ENCODE results near the gene SDR42E1.
A peak's percentile ranks its signal among the peaks of the same experiment; 100 is the strongest.
"Not testable (repeated sequence)": the region's sequence is repeated elsewhere in the genome, so short reads cannot be mapped to it uniquely, and the experiment has no call there.

The SDR42E1 gene

GRCh38 chr16:82034981-82035612 lies 23.8 kb upstream of the SDR42E1 start, which contains the start of gene HSD17B2:
Gene HSD17B2, plus strand, starts transcription at chr16:82035253. Its CDS starts 172 bp downstream, at chr16:82035425.
- peak; percentile 62 for DNase-seq

- DNase-seq: no peak
Observed at GRCh38 chr16:82033683-82034300, 22.5 kb upstream of the SDR42E1 start.

GRCh38 chr16:82033006-82033405 lies 21.7 kb upstream of the SDR42E1 start:
- DNase-seq: no peak

- DNase-seq: peak; percentile 76
Observed at GRCh38 chr16:82031116-82032084, 20.1 kb upstream of the SDR42E1 start.

GRCh38 chr16:82027629-82028064 lies 16.4 kb upstream of the SDR42E1 start:
- no peak for DNase-seq

- no peak for DNase-seq
Observed at GRCh38 chr16:82024883-82025282, 13.6 kb upstream of the SDR42E1 start.

- DNase-seq: no peak
Observed at GRCh38 chr16:82024316-82024715, 13.0 kb upstream of the SDR42E1 start.

GRCh38 chr16:82023206-82023605 lies 11.9 kb upstream of the SDR42E1 start:
- DNase-seq: no peak

GRCh38 chr16:82020051-82020450 lies 8.8 kb upstream of the SDR42E1 start:
- no peak for DNase-seq

GRCh38 chr16:82019535-82019934 lies 8.3 kb upstream of the SDR42E1 start:
- no peak for DNase-seq

GRCh38 chr16:82017911-82018568 lies 6.8 kb upstream of the SDR42E1 start:
- no peak for DNase-seq

GRCh38 chr16:82016964-82017363 lies 5.7 kb upstream of the SDR42E1 start:
- peak; percentile 17 for DNase-seq

- DNase-seq: peak; percentile 12
Observed at GRCh38 chr16:82016263-82016662, 5.0 kb upstream of the SDR42E1 start.

- DNase-seq: no peak
Observed at GRCh38 chr16:82013139-82013538, 1.9 kb upstream of the SDR42E1 start.

GRCh38 chr16:82010649-82011048 lies 621 bp downstream of the SDR42E1 start:
- no peak for DNase-seq

GRCh38 chr16:82009789-82010188 lies 1.5 kb downstream of the SDR42E1 start:
- not testable (repeated sequence) for DNase-seq

- DNase-seq: no peak
Observed at GRCh38 chr16:82008957-82009592, 2.2 kb downstream of the SDR42E1 start.

GRCh38 chr16:82007189-82007588 lies 4.1 kb downstream of the SDR42E1 start:
- no peak for DNase-seq

- DNase-seq: no peak
Observed at GRCh38 chr16:82006036-82006435, 5.2 kb downstream of the SDR42E1 start.

GRCh38 chr16:82005027-82005830 lies 6.0 kb downstream of the SDR42E1 start:
- no peak for DNase-seq

GRCh38 chr16:82004601-82005000 lies 6.7 kb downstream of the SDR42E1 start:
- no peak for DNase-seq

- DNase-seq: no peak
Observed at GRCh38 chr16:82002831-82003230, 8.4 kb downstream of the SDR42E1 start.

Data from HCEC 1CT (cell line).